ENCODE results near the gene ZBTB38.

The ZBTB38 gene

GRCh38 chr3:141378556-141378955 is 10.3 kb downstream of the ZBTB38 start:
- Histone ChIP-seq H3K9ac (no peak overlapping the region), H3K4me1 (peaks cover 0 to 5% (median 0%) of the 10 kb centered on the region in 10 experiments; a peak in 1 of 20 replicates)

GRCh38 chr3:141379250-141379966 is 11.1 kb downstream of the ZBTB38 start:
- H3K4me1 ChIP-seq: peaks cover 0 to 5% (median 0%) of the 10 kb centered on the region in 10 experiments; a peak in 1 of 20 replicates
- no peaks in the 10 kb centered on the region for H3K9me3 ChIP-seq (replicated peaks in 1 of 11)
- TF ChIP-seq Cebpa-rat (IDR thresholded peaks at IDR 0.05): no peak
- H3K4me3 ChIP-seq: no peak overlapping the region
- H3K27me3 ChIP-seq: no peaks in the 10 kb centered on the region
- no peak overlapping the region for H3K27ac ChIP-seq
- no peak overlapping the region for H3K9ac ChIP-seq
- H4K20me1 ChIP-seq: no peaks in the 10 kb centered on the region; a peak in 1 of 22 replicates
- no peaks in the 10 kb centered on the region for H3K36me3 ChIP-seq
- H3K4me2 ChIP-seq: no peak overlapping the region

More at GRCh38 chr3:141378556-141378955, 10.3 kb downstream of the ZBTB38 start:
- Histone ChIP-seq H4K20me1 (no peaks in the 10 kb centered on the region; a peak in 1 of 22 replicates), H3K9me3 (replicated peaks in 1 of 11) (no peaks in the 10 kb centered on the region), H3K27ac (no peak overlapping the region), H3K27me3 (no peaks in the 10 kb centered on the region), H3K36me3 (no peaks in the 10 kb centered on the region), H3K4me3 (no peak overlapping the region), H3K4me2 (no peak overlapping the region)
- no peak for TF ChIP-seq Cebpa-rat (IDR thresholded peaks at IDR 0.05)

GRCh38 chr3:141380279-141380678 is 12.0 kb downstream of the ZBTB38 start:
- no peaks in the 10 kb centered on the region for H3K36me3 ChIP-seq
- no peaks in the 10 kb centered on the region; a peak in 1 of 22 replicates for H4K20me1 ChIP-seq
- no peak overlapping the region for H3K9ac ChIP-seq
- no peaks in the 10 kb centered on the region for H3K27me3 ChIP-seq
- TF ChIP-seq Cebpa-rat (IDR thresholded peaks at IDR 0.05): no peak
- H3K9me3 ChIP-seq (replicated peaks in 1 of 11): no peaks in the 10 kb centered on the region
- peaks cover 0 to 10% (median 0%) of the 10 kb centered on the region in 10 experiments; a peak in 2 of 20 replicates for H3K4me1 ChIP-seq
- no peak overlapping the region for H3K27ac ChIP-seq
- no peak overlapping the region for H3K4me3 ChIP-seq
- H3K4me2 ChIP-seq: no peak overlapping the region

GRCh38 chr3:141380987-141381386 is 12.7 kb downstream of the ZBTB38 start:
- no peaks in the 10 kb centered on the region for H3K27me3 ChIP-seq
- H3K4me2 ChIP-seq: no peak overlapping the region
- TF ChIP-seq Cebpa-rat (IDR thresholded peaks at IDR 0.05): no peak
- no peak overlapping the region for H3K9ac ChIP-seq
- peaks cover 0 to 12% (median 0%) of the 10 kb centered on the region in 10 experiments; a peak in 2 of 20 replicates for H3K4me1 ChIP-seq
- H3K9me3 ChIP-seq (replicated peaks in 1 of 11): no peaks in the 10 kb centered on the region
- H3K4me3 ChIP-seq: no peak overlapping the region
- H4K20me1 ChIP-seq: no peaks in the 10 kb centered on the region; a peak in 1 of 22 replicates
- no peaks in the 10 kb centered on the region for H3K36me3 ChIP-seq
- no peak overlapping the region for H3K27ac ChIP-seq

- no peaks in the 10 kb centered on the region for H3K27me3 ChIP-seq
- H3K9ac ChIP-seq: no peak overlapping the region
- no peaks in the 10 kb centered on the region; a peak in 1 of 22 replicates for H4K20me1 ChIP-seq
- no peak overlapping the region for H3K4me3 ChIP-seq
- H3K36me3 ChIP-seq: no peaks in the 10 kb centered on the region
- no peak for TF ChIP-seq Cebpa-rat (IDR thresholded peaks at IDR 0.05)
- no peak overlapping the region for H3K4me2 ChIP-seq
- peaks cover 0 to 14% (median 0%) of the 10 kb centered on the region in 10 experiments; a peak in 2 of 20 replicates for H3K4me1 ChIP-seq
- no peaks in the 10 kb centered on the region for H3K9me3 ChIP-seq (replicated peaks in 1 of 11)
- no peak overlapping the region for H3K27ac ChIP-seq
These were observed 14.3 kb downstream of the ZBTB38 start for GRCh38 chr3:141382571-141382970.

GRCh38 chr3:141383555-141384129 is 15.3 kb downstream of the ZBTB38 start:
- Histone ChIP-seq H3K27me3 (no peaks in the 10 kb centered on the region), H3K9ac (no peak overlapping the region), H4K20me1 (no peaks in the 10 kb centered on the region), H3K27ac (no peak overlapping the region), H3K4me3 (no peak overlapping the region), H3K4me2 (no peak overlapping the region), H3K4me1 (peaks cover 0 to 14% (median 0%) of the 10 kb centered on the region in 10 experiments; a peak in 2 of 20 replicates), H3K9me3 (replicated peaks in 1 of 11) (no peaks in the 10 kb centered on the region), H3K36me3 (no peaks in the 10 kb centered on the region)
- no peak for TF ChIP-seq Cebpa-rat (IDR thresholded peaks at IDR 0.05)

- Histone ChIP-seq H3K4me2 (no peak overlapping the region), H3K9me3 (replicated peaks in 1 of 11) (no peaks in the 10 kb centered on the region), H3K4me3 (no peak overlapping the region), H3K27ac (no peak overlapping the region), H3K36me3 (no peaks in the 10 kb centered on the region), H4K20me1 (no peaks in the 10 kb centered on the region), H3K9ac (no peak overlapping the region), H3K4me1 (peaks cover 0 to 14% (median 0%) of the 10 kb centered on the region in 10 experiments; a peak in 2 of 20 replicates), H3K27me3 (no peaks in the 10 kb centered on the region)
- no peak for TF ChIP-seq Cebpa-rat (IDR thresholded peaks at IDR 0.05)
These were observed 15.9 kb downstream of the ZBTB38 start for GRCh38 chr3:141384157-141384556.

GRCh38 chr3:141384575-141384974 is 16.3 kb downstream of the ZBTB38 start:
- no peaks in the 10 kb centered on the region for H3K36me3 ChIP-seq
- H3K27me3 ChIP-seq: no peaks in the 10 kb centered on the region
- H3K9me3 ChIP-seq (replicated peaks in 1 of 11): no peaks in the 10 kb centered on the region
- H4K20me1 ChIP-seq: no peaks in the 10 kb centered on the region
- no peak overlapping the region for H3K27ac ChIP-seq
- H3K4me1 ChIP-seq: peaks cover 0 to 14% (median 0%) of the 10 kb centered on the region in 10 experiments; a peak in 2 of 20 replicates
- H3K9ac ChIP-seq: no peak overlapping the region
- H3K4me3 ChIP-seq: no peak overlapping the region
- H3K4me2 ChIP-seq: peak overlapping the region in 1 of 11 experiments; percentile 12; a peak in 2 of 22 replicates
- TF ChIP-seq Cebpa-rat (IDR thresholded peaks at IDR 0.05): no peak

- Histone ChIP-seq H3K9ac (no peak overlapping the region), H3K4me2 (peak overlapping the region in 2 of 11 experiments; percentile 12 to 31; a peak in 3 of 22 replicates), H3K4me1 (peaks cover 0 to 14% (median 0%) of the 10 kb centered on the region in 10 experiments; a peak in 2 of 20 replicates), H4K20me1 (no peaks in the 10 kb centered on the region), H3K4me3 (no peak overlapping the region), H3K9me3 (replicated peaks in 1 of 11) (no peaks in the 10 kb centered on the region), H3K27me3 (no peaks in the 10 kb centered on the region), H3K27ac (no peak overlapping the region), H3K36me3 (no peaks in the 10 kb centered on the region)
- TF ChIP-seq Cebpa-rat (IDR thresholded peaks at IDR 0.05): no peak
These were observed 17.3 kb downstream of the ZBTB38 start for GRCh38 chr3:141385406-141386125.
